HUES6 (cell line): ENCODE measurements around the gene KRTAP1-5.
"Not testable (repeated sequence)": the region's sequence is repeated elsewhere in the genome, so short reads cannot be mapped to it uniquely, and the experiment has no call there.

ENCODE experiments used
- H3K27ac ChIP-seq: 2 replicates; pipeline ENCODE4 v1.7.0; 2013; ENCODE audit warnings: low read depth, mild to moderate bottlenecking, low read length, inconsistent platforms
- H3K27me3 ChIP-seq: 2 replicates; pipeline ENCODE4 v1.6.1; 2013; ENCODE audit warnings: low read length; ENCODE audit not compliant: control insufficient read depth, insufficient read depth
- H3K36me3 ChIP-seq: 2 replicates; pipeline ENCODE4 v1.6.1; 2013; ENCODE audit warnings: low read length; ENCODE audit not compliant: control insufficient read depth, insufficient read depth
- H3K4me1 ChIP-seq: 2 replicates; pipeline ENCODE4 v1.6.1; 2013; ENCODE audit warnings: low read length; ENCODE audit not compliant: control insufficient read depth, insufficient read depth
- H3K4me3 ChIP-seq: 2 replicates; pipeline ENCODE4 v1.5.1; 2013; ENCODE audit warnings: low read depth, low read length
- H3K9ac ChIP-seq: one replicate; pipeline ENCODE4 v1.6.1; 2013; ENCODE audit warnings: mild to moderate bottlenecking, low read length
- H3K9me3 ChIP-seq: 2 replicates; pipeline ENCODE4 v1.6.1; 2013; ENCODE audit warnings: low read depth, low read length; ENCODE audit not compliant: control insufficient read depth, insufficient read depth

The KRTAP1-5 gene, protein sequence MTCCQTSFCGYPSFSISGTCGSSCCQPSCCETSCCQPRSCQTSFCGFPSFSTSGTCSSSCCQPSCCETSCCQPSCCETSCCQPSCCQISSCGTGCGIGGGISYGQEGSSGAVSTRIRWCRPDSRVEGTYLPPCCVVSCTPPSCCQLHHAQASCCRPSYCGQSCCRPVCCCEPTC

GRCh38 chr17:41026715-41027471 lies at the start of gene KRTAP1-5:
Gene KRTAP1-5, minus strand, starts transcription at chr17:41027208. Its CDS starts 53 bp downstream, at chr17:41027155.
- Histone ChIP-seq H3K36me3 (no peaks in the 10 kb centered on the region), H3K9me3 (no peaks in the 10 kb centered on the region), H3K27ac (no peak within 1 kb of the TSS), H3K4me3 (no peak within 1 kb of the TSS), H3K9ac (no peak within 1 kb of the TSS), H3K4me1 (no peaks in the 10 kb centered on the region), H3K27me3 (no peaks in the 10 kb centered on the region)

DNA sequence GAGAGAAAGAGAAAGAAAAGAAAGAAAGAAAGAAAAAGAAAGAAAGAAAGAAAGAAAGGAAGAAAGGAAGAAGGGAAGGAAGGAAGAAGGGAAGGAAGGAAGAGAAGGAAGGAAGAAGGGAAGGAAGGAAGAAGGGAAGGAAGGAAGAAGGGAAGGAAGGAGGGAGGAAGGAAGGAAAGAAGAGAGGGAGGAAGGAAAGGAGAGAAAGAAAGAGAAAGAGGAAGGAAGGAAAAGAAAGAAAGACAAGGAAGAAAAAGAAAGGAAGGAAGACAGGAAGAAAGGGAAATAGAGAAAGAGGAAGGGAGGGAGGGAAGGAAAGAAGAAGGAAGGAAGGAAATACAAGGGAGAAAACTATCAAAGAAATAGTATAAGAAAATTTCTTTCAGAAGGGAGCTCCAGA lies 49.8 kb upstream of the KRTAP1-5 start:
- Histone ChIP-seq H3K27ac (no peak overlapping the region), H3K27me3 (no peaks in the 10 kb centered on the region), H3K4me1 (no peaks in the 10 kb centered on the region), H3K36me3 (no peaks in the 10 kb centered on the region), H3K4me3 (no peak overlapping the region), H3K9me3 (no peaks in the 10 kb centered on the region), H3K9ac (no peak overlapping the region)

DNA sequence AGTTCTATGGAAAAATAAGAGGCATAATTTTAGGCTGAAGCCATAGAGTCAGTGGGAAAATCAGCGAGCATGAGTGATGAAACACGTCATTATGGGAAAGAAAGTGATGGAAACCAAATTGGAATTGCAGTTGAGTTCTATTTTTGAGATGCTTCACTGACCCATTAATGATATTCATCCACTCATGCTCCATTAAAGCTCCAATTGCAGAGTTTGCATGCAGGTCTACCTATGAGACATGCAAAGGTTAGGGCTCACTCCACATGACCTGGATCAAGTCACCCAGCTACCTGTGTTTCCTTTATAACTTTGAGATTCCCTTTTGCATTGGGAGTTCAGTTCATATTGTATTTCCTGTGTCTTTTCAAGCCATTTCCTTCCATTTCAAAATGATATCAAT lies 46.7 kb upstream of the KRTAP1-5 start:
- Histone ChIP-seq H3K27me3 (no peaks in the 10 kb centered on the region), H3K36me3 (no peaks in the 10 kb centered on the region), H3K9ac (no peak overlapping the region), H3K4me3 (no peak overlapping the region), H3K4me1 (no peaks in the 10 kb centered on the region), H3K27ac (no peak overlapping the region), H3K9me3 (no peaks in the 10 kb centered on the region)

- Histone ChIP-seq H3K36me3 (no peaks in the 10 kb centered on the region), H3K27ac (no peak overlapping the region)
Measured at GRCh38 chr17:41071606-41072360, 44.8 kb upstream of the KRTAP1-5 start.

DNA sequence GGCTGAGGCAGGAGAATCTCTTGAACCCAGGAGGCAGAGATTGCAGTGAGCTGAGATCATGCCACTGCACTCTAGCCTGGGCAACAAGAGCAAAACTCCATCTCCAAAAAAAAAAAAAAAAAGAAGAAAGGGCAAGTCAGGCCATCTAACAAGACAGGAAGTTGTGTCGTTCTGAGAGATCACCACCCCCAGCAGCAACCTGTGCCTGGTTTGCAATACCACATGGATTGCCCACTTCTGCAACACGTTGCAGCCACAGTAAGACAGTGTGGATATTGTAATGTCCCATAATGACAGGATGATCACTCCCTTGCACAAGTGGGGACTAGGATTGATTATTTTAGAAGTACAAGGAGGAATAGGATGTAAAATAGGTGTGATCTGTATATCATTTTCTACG lies 42.0 kb upstream of the KRTAP1-5 start:
- H3K9me3 ChIP-seq = no peaks in the 10 kb centered on the region
- H3K9ac ChIP-seq = no peak overlapping the region
- no peak overlapping the region for H3K27ac ChIP-seq

More at GRCh38 chr17:41071606-41072360, 44.8 kb upstream of the KRTAP1-5 start:
- Histone ChIP-seq H3K27me3 (no peaks in the 10 kb centered on the region), H3K9ac (no peak overlapping the region), H3K9me3 (no peaks in the 10 kb centered on the region), H3K4me3 (no peak overlapping the region), H3K4me1 (no peaks in the 10 kb centered on the region)

DNA sequence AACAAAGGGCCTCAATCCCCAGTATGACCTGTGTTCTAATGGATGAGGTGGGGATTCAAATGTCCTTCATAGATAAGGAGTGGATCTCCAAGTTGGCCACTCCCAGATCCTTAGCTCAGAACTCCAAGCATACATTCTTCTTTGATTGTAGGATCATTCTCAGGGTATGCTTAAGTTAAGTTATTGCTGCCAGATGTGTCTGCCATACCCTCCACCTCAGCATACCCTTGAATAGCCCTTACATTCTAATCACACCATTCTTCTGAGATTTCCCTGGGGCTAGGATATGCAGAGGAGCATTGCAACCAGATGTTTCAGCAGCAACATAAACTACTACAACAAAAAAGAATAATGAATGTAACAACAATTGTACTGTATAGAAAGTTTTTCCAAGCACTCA lies 40.3 kb upstream of the KRTAP1-5 start:
- Histone ChIP-seq H3K9ac (no peak overlapping the region), H3K4me3 (no peak overlapping the region), H3K36me3 (no peaks in the 10 kb centered on the region), H3K27me3 (no peaks in the 10 kb centered on the region), H3K4me1 (no peaks in the 10 kb centered on the region), H3K27ac (no peak overlapping the region), H3K9me3 (no peaks in the 10 kb centered on the region)

More for the DNA sequence above, 42.0 kb upstream of the KRTAP1-5 start:
- no peaks in the 10 kb centered on the region for H3K36me3 ChIP-seq
- no peak overlapping the region for H3K4me3 ChIP-seq
- no peaks in the 10 kb centered on the region for H3K27me3 ChIP-seq
- H3K4me1 ChIP-seq = no peaks in the 10 kb centered on the region

DNA sequence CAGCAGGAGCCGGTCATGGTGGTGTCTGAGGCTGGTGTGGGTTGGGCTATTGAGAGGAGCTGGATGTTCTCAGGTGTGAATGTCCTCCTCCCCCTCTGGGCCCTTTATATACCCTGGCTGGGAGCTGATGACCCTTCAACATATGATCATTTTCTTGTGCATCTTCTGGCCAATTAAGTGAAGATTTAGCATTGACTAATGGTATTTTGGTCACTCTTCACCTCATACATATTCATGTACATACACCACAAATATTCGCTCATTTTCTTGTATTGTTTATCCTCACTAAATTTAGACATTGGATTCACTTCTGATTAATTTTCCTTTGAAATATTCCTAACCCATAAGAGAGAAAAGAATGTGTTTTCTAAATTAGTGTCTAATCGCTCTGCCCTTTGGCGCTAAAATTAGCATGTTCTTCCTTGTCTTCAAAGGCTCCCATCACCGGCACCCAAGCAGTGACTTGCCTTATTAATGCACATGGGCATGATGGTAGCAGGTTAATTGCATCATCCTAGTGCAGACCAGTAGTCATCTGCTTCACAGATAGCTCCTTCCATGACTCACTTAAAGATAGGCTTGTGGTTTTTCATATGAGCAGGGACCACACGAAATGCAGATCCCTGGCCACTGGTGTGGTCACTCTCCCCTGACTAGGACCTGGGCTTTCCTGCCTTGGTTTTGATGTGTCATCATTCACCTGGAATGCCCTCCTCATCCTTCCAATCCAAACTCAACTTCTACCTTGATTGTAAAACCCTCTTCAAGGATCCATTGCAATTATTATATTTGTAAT lies 39.0 kb upstream of the KRTAP1-5 start, which contains the start of gene KRTAP2-4:
TSS of gene KRTAP2-4 (minus strand) at position 51 of the 796 bp plus-strand sequence. CDS start at position 17, 34 bp downstream.
- Histone ChIP-seq H3K9me3 (no peaks in the 10 kb centered on the region), H3K27ac (no peak within 1 kb of the TSS), H3K4me3 (no peak within 1 kb of the TSS), H3K4me1 (no peaks in the 10 kb centered on the region), H3K27me3 (no peaks in the 10 kb centered on the region), H3K36me3 (no peaks in the 10 kb centered on the region), H3K9ac (no peak within 1 kb of the TSS)

GRCh38 chr17:41065016-41065689 lies 38.1 kb upstream of the KRTAP1-5 start:
- not testable (repeated sequence) for H3K9ac ChIP-seq, H3K4me1 ChIP-seq, H3K27me3 ChIP-seq, H3K27ac ChIP-seq, H3K4me3 ChIP-seq, H3K9me3 ChIP-seq, H3K36me3 ChIP-seq

GRCh38 chr17:41064301-41064700 lies 37.3 kb upstream of the KRTAP1-5 start:
- no peaks in the 10 kb centered on the region for H3K36me3 ChIP-seq
- no peak overlapping the region for H3K9ac ChIP-seq
- H3K27me3 ChIP-seq = no peaks in the 10 kb centered on the region
- H3K9me3 ChIP-seq = no peaks in the 10 kb centered on the region
- H3K4me3 ChIP-seq = no peak overlapping the region
- H3K4me1 ChIP-seq = peaks cover 4% of the 10 kb centered on the region; the same call in 1 of the 2 replicates
- H3K27ac ChIP-seq = no peak overlapping the region

- Histone ChIP-seq H3K9me3 (no peaks in the 10 kb centered on the region), H3K4me3 (no peak overlapping the region), H3K36me3 (no peaks in the 10 kb centered on the region), H3K9ac (no peak overlapping the region), H3K4me1 (peaks cover 4% of the 10 kb centered on the region; the same call in 1 of the 2 replicates), H3K27me3 (no peaks in the 10 kb centered on the region), H3K27ac (no peak overlapping the region)
Measured at GRCh38 chr17:41063449-41063848, 36.4 kb upstream of the KRTAP1-5 start.
